ENCODE results near the gene RPA1. TPM values are rescaled to one million over a fixed set of nuclear protein-coding genes. Genes with fewer than 3 reads are reported as not detected.

RPA1 gene
- polyA plus RNA-seq, 1 experiment, result 67.9 TPM

- no peak for TF ChIP-seq CTCF (IDR thresholded peaks at IDR 0.05; ENCODE audit: insufficient read depth, low read depth, low read length)
- no peak for DNase-seq (ENCODE audit: low read depth)
- no peaks in the 10 kb centered on the region; the same call in 1 of the 2 replicates for H3K27me3 ChIP-seq (ENCODE audit: control insufficient read depth, insufficient read depth, low read length)
- H3K4me3 ChIP-seq (ENCODE audit: low read depth, low read length), result no peak overlapping the region
- POLR2A ChIA-PET, result no interaction called here
- CTCF ChIA-PET, result no interaction called here
- H3K36me3 ChIP-seq (ENCODE audit: control insufficient read depth, insufficient read depth, low read length), result no peaks in the 10 kb centered on the region
Observed at GRCh38 chr17:1936766-1937165, 107.0 kb downstream of the RPA1 start.

- ChIA-PET CTCF (no interaction called here), POLR2A (no interaction called here)
- TF ChIP-seq CTCF (IDR thresholded peaks at IDR 0.05; ENCODE audit: insufficient read depth, low read depth, low read length), result no peak
- no peaks in the 10 kb centered on the region; the same call in 1 of the 2 replicates for H3K27me3 ChIP-seq (ENCODE audit: control insufficient read depth, insufficient read depth, low read length)
- H3K4me3 ChIP-seq (ENCODE audit: low read depth, low read length), result no peak overlapping the region
- H3K36me3 ChIP-seq (ENCODE audit: control insufficient read depth, insufficient read depth, low read length), result no peaks in the 10 kb centered on the region
- DNase-seq (ENCODE audit: low read depth), result no peak
Observed at GRCh38 chr17:1937461-1937860, 107.7 kb downstream of the RPA1 start.

GRCh38 chr17:1939981-1940809, 110.4 kb downstream of the RPA1 start:
- no peak for DNase-seq (ENCODE audit: low read depth)
- ChIA-PET CTCF (no interaction called here), POLR2A (no interaction called here)
- H3K36me3 ChIP-seq (ENCODE audit: control insufficient read depth, insufficient read depth, low read length), result no peaks in the 10 kb centered on the region
- H3K27me3 ChIP-seq (ENCODE audit: control insufficient read depth, insufficient read depth, low read length), result no peaks in the 10 kb centered on the region; the same call in 1 of the 2 replicates
- TF ChIP-seq CTCF (IDR thresholded peaks at IDR 0.05; ENCODE audit: insufficient read depth, low read depth, low read length), result no peak
- no peak overlapping the region for H3K4me3 ChIP-seq (ENCODE audit: low read depth, low read length)

GRCh38 chr17:1940810-1941185, 111.0 kb downstream of the RPA1 start:
- DNase-seq (ENCODE audit: low read depth), result no peak
- no peak overlapping the region for H3K4me3 ChIP-seq (ENCODE audit: low read depth, low read length)
- no peaks in the 10 kb centered on the region; the same call in 1 of the 2 replicates for H3K27me3 ChIP-seq (ENCODE audit: control insufficient read depth, insufficient read depth, low read length)
- CTCF ChIA-PET, result no interaction called here
- no peaks in the 10 kb centered on the region for H3K36me3 ChIP-seq (ENCODE audit: control insufficient read depth, insufficient read depth, low read length)
- POLR2A ChIA-PET, result no interaction called here
- no peak for TF ChIP-seq CTCF (IDR thresholded peaks at IDR 0.05; ENCODE audit: insufficient read depth, low read depth, low read length)

- CTCF ChIA-PET, result no interaction called here
- Histone ChIP-seq H3K36me3 (ENCODE audit: control insufficient read depth, insufficient read depth, low read length) (no peaks in the 10 kb centered on the region), H3K4me3 (ENCODE audit: low read depth, low read length) (no peak overlapping the region), H3K27me3 (ENCODE audit: control insufficient read depth, insufficient read depth, low read length) (no peaks in the 10 kb centered on the region; the same call in 1 of the 2 replicates)
- POLR2A ChIA-PET, result no interaction called here
- TF ChIP-seq CTCF (IDR thresholded peaks at IDR 0.05; ENCODE audit: insufficient read depth, low read depth, low read length), result no peak
- no peak for DNase-seq (ENCODE audit: low read depth)
Observed at GRCh38 chr17:1941272-1942065, 111.7 kb downstream of the RPA1 start.

Measured in BJ (cell line).